D721Med (cell line): ENCODE results near the gene JAK2.

Experiments used
- DNase-seq: peaks from one replicate; pipeline ENCODE4 v3.0.0; 2011; ENCODE audit warnings: low spot score; ENCODE audit not compliant: insufficient read length
- FAIRE-seq: peaks from 2 replicates; lab custom pipeline; 2011; peaks lifted over from hg19 to GRCh38; lab: Jason Lieb, UNC
- TF ChIP-seq, protein P1 (sequence below): IDR thresholded peaks from 2 replicates; pipeline ENCODE4 v1.5.1; 2012; ENCODE audit warnings: mild to moderate bottlenecking, control low read depth; ENCODE audit not compliant: insufficient read depth; ENCODE audit errors: missing control alignments

Gene JAK2

DNA sequence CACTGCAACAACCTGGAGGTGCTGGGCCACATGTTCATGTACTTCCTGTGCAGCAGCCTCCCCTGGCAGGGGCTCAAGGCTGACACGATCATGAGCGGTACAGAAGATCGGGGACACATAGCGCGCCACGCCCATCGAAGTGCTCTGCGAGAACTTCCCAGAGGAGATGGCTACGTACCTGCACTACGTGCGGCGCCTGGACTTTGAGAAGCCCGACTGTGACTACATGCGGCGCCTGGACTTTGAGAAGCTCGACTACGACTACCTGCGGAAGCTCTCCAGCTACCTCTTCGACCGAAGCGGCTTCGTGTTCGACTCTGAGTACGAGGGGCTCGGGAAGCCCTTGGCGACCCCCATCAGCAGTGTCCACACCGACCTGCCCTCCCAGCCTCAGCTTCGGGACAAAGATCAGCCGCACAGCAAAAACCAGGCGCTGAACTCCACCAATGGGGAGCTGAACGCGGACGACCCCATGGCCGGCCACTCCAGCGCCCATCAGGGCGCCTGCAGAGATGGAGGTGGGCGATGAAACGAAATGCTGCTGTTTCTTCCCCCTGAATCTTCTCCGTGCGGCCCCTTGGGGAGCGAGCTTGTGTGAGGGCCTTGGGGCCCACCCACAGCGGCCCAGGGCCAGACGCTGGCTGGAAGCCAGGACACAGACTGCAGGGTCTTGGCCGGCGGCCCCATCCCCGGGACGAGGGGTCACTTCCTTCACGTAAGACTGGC, 56.5 kb downstream of the JAK2 start:
- FAIRE-seq (no peak), DNase-seq (no peak)
- TF ChIP-seq, protein P1, sequence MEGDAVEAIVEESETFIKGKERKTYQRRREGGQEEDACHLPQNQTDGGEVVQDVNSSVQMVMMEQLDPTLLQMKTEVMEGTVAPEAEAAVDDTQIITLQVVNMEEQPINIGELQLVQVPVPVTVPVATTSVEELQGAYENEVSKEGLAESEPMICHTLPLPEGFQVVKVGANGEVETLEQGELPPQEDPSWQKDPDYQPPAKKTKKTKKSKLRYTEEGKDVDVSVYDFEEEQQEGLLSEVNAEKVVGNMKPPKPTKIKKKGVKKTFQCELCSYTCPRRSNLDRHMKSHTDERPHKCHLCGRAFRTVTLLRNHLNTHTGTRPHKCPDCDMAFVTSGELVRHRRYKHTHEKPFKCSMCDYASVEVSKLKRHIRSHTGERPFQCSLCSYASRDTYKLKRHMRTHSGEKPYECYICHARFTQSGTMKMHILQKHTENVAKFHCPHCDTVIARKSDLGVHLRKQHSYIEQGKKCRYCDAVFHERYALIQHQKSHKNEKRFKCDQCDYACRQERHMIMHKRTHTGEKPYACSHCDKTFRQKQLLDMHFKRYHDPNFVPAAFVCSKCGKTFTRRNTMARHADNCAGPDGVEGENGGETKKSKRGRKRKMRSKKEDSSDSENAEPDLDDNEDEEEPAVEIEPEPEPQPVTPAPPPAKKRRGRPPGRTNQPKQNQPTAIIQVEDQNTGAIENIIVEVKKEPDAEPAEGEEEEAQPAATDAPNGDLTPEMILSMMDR = no peak

DNA sequence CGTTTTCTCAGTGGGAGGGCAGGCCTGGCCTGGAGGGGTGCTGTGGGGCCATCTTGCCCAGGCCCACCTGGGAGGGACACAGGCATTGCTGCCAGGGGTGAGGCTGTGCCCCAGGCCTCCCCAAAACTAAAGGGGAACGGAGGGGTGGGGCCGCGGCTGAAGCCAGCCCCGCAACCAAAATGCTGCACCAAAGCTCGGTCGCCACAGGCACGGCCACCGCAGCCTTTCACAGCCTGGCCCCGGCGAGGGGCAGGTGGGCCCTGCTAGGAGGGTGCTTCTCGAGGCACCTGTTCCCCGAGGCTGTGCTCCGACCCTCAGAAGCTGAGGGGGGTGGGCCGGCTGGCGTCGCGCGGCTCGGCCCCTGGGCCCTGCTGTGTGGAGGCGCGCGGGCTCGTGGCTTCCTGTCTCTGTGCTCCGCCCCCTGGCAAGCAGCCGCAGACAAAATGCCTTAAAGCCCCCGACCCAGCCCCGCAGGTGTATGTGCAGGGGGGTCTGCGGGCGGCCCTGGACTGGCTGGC, 57.6 kb downstream of the JAK2 start:
- FAIRE-seq = no peak
- TF ChIP-seq, protein P1 = no peak
- DNase-seq = no peak

DNA sequence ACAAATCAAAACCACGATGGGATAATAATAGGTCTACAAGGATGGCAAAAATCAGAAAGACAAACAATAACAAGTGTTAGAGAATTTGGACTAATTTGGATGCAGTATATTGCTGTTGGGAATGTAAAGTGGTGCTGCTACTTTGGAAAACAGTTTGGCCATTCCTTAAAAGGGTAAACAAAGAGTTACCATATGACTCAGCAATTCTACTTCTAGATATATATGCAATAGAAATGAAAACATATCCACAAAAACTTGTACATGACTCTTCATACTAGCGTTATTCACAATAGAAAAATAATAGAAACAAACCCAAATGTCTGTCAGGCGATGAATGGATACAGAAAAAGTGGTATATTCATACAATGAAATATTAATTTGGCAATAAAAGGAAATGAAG, 58.3 kb downstream of the JAK2 start:
- FAIRE-seq = no peak
- TF ChIP-seq, protein P1 = no peak
- DNase-seq = no peak

DNA sequence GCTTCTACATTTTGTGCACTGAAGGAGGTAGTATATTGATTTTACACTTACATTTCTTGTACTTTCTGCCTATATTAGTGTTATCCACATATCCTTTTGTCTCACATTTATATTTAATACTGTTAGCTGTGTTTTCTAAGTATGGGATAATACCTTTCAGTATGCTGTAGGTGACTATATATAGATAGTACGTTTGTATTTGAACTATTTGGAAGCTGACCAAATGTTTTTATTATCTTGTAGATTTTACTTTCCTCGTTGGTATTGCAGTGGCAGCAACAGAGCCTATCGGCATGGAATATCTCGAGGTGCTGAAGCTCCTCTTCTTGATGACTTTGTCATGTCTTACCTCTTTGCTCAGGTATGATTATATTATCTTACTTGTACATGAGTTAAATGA, 59.1 kb downstream of the JAK2 start:
- no peak for FAIRE-seq
- TF ChIP-seq, protein P1 = no peak
- no peak for DNase-seq

DNA sequence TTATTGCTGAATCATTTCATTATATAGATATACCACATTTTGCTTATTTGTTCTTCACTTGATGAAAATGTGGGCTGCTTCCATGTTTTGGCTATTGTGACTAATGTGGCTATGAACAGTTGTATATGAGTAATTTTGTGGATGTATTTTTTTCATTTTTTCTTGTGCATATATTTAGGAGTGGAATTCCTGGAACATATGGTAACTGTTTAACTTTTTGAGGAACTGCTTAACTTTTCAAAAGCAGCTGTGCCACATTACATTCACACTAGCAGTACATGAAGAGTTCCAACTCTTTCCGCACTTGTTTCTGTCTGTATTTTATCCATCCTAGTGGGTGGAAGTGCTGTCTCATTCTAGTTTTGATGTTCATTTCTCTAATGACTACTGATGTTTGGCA, 67.8 kb downstream of the JAK2 start:
- FAIRE-seq = no peak

DNA sequence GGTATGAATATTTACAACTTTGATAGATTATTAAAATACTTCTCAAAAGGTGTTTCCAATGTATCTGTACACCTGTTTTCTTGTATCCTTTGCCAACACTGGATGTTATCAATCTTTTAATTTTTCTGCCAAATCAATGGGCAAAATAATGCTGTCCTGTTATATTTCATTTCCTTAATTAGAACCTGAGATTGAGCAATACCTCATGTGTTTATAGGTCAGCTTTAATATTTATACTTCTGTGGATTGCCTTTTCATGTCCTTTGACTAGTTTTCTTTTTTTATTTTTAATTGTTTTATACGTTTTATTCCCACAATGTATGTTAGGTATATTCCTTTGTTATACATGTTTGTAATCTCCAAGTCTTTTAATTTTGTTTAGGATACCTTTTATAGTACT, 77.6 kb downstream of the JAK2 start:
- DNase-seq (no peak), FAIRE-seq (no peak)
- TF ChIP-seq, protein P1 = no peak

More for the DNA sequence above, 67.8 kb downstream of the JAK2 start:
- DNase-seq = no peak
- TF ChIP-seq, protein P1 = no peak

DNA sequence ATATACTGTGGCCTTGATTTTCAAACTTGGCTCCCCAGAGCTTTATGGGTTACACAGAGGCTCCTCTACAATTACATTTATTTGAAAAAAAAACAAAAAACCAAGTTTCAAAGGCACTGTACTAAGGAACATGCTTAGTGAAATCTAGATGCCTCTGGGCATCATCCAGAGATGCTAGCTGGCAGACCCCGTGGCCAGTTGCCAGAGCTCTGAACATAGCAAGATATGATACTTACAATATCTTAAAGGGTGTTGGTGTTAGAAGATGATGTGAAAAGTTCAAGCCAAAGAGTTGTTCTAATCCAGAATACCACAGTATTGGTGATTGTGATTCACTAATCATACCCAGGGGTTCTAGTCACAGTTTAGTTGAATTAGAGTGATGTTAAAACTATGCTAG, 87.8 kb downstream of the JAK2 start:
- FAIRE-seq = peak; percentile 82

More for the DNA sequence above, 87.8 kb downstream of the JAK2 start:
- TF ChIP-seq, protein P1 = no peak
- no peak for DNase-seq
